HG03469 (cell line): ENCODE measurements around the gene TMEM187.

ENCODE experiments used
- ATAC-seq: cut with Tn5 transposase; IDR thresholded peaks from one replicate; pipeline ENCODE4 v1.9.1; 2021; ENCODE audit warnings: mild to moderate bottlenecking, moderate library complexity, moderate number of reproducible peaks; ENCODE audit not compliant: unreplicated experiment

TMEM187 gene

GRCh38 chrX:153953892-153954557 is 18.5 kb upstream of the TMEM187 start:
- no peak for ATAC-seq

GRCh38 chrX:153954558-153955227 is 17.9 kb upstream of the TMEM187 start:
- no peak for ATAC-seq

DNA sequence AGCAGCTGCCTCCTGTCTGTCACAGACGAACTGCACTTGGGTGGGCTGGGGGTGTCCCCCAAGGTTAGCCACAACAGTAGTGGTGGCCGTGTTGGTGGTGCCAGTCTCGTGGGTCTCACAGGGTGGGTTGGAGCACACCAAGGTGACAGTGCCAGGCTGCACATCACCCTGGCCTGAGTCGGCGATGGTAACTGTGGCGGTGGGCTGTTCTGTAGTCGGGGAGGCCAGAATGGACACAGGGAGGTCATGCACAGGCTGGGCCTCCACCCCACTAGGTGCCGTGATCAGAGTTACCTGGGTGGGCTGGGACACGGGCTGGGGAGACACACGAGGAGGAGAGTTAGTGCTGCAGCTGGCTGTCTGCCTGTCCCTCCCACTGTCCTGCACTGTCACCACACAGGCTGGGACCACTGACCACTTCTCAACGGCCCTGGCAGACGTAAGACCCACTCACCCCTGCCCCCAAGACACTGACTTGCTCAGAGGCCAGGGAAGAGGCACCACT is 17.3 kb upstream of the TMEM187 start:
- ATAC-seq: no peak

- no peak for ATAC-seq
Measured at GRCh38 chrX:153956044-153956907, 16.3 kb upstream of the TMEM187 start.

DNA sequence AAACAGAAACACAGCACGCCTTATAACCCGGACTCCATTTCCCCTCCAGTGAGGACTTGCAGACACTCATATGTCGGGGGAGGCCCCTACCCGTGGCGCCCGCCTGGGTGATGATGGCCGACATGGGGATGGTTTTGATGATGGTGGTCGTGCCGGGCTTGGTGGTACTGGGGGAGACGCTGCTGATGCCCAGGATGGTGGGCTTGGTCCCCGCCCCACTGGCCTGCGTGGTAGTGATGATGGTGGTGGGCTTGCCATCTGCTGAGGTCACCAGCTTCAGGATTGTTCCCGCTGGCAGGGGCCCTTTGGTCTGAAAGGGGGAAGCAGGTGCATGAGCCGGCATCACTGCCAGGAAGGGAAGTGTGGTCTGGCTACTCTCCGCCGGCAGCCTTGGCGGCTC is 15.3 kb upstream of the TMEM187 start:
- no peak for ATAC-seq

DNA sequence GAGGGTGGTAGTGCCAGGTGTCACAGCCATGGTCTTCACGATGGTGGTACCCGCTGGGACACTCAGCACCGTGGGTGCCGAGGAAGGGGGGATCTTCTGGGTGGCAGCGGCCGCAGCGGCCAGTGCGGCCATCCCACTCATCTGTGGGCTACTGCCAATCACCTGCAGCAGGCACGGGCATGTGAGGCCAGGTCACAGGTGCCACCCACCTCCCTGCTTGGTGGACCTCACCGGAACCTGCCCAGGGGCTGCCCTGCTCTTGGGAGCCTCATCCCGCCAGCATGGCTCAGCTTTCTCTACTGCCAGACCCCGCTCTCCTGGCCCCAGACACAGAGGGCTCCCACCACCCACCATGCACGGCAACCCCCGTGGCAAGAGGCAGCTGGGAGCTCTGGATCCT is 13.9 kb upstream of the TMEM187 start:
- ATAC-seq: no peak

DNA sequence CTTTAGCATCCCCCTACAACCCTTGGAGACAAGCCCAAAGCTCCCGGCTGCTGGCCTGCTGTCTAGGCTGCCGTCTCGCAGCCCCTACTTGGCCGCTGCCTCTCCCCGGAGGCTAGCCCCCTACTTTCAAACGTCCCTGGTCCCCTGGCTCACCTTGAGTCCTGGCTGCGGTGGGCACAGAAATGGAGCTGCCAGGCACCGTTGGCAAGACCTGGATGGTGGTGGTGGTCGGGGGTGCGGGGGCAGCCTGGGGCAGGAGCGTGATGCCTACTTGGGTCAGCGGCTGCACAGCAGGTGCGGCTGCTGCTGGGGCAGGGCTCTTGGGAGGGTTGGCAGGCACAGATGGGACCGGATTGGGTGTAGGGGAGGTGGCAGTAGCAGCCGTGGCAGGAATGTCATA is 12.9 kb upstream of the TMEM187 start:
- ATAC-seq: no peak

DNA sequence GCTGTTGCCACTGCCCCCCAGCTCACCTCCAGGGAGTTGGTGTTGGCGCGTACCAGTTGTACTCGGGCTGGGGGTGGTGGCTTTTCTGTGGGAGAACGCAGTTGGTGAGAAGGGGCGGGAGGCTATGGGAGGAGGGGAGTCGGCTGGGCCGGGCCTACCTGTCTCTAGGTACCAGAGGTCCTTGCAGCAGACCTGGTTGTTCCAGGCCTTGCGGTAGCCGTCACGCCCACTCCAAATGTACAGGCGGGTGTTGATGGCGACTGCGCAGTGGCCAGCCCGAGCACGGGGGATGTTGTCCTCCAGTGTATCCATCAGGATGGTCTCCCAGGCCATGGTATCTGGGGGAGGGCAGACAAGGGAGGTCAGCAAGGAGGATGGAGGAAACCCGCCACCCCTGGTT is 12.5 kb upstream of the TMEM187 start:
- ATAC-seq: no peak

DNA sequence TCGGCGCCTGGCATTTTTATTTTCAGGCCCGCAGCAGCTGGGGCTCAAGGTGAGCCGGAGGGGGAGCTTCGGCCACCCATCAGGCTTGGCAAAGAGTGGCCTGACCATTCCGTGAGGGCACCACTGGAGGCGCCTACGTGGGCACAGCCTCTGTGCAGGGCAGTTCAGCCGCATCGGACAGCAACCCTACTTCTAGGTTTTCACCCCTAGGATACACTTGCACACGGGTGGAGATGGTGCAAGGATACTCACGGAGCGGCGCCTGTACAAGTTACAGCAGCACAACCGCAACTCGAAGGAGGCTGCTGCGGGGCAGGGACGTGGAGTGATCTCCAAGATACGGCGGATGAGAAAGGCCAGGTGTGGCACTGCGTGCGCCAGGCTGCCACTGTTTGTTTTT is 11.8 kb upstream of the TMEM187 start:
- ATAC-seq: no peak

DNA sequence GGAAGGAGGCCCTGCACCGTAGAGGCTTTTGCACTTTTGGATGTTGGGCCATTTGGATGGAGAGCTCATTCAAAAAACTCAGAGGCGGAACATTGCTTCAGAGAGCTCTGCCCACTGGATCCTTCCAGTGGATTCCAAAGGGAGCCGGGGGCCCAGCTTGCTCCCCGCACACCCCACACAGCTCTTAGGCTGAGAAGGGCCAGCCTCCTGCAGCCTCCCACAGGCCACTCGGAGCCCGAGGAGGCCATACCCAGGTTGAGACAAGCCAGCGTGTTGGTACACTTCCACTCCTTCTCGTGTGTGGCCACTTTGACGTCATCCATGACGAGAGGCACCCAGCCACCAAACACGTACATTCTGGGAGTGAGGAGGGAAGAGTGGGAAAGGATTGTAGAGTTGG is 11.3 kb upstream of the TMEM187 start:
- ATAC-seq: no peak

GRCh38 chrX:153963546-153963945 is 9.0 kb upstream of the TMEM187 start:
- ATAC-seq: no peak

GRCh38 chrX:153964105-153964504 is 8.4 kb upstream of the TMEM187 start:
- no peak for ATAC-seq

GRCh38 chrX:153965406-153965805 is 7.1 kb upstream of the TMEM187 start:
- ATAC-seq: no peak

- ATAC-seq: no peak
Measured at GRCh38 chrX:153966283-153966688, 6.3 kb upstream of the TMEM187 start.

DNA sequence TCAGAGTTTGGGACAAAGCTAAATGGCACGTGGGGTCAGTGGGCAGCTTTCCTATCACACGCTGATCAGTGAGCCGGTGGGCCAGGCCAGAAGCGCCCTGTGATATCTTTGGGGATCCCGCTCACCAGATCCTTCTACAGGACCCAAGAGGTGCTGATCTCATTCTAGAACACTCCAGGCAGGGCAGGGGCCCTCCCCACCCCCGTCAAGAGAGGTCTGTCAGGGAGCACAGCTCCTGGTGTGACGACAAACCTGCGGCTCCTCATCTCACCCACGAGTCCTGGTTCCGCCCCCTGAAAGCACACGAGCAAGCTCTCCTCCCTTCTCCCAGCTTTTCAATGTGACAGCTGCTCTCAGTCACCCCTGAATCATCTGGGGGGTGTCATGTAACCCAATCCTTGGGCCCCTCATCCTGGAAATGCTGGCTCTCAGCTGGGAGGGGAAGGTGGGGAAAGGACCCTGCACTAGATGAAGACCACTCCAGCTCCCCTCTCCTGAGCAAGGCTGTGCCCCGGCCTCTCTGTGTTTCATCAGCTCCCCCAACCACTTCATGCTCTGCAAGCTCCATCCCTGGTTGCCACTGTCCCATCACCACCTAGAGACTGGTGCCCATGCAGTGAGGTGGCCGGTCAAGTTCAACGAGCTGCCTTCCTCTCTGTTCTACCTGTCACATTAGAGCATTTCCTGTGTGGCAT is 5.6 kb upstream of the TMEM187 start:
- ATAC-seq: no peak

- ATAC-seq: no peak
Measured at GRCh38 chrX:153967536-153968224, 4.9 kb upstream of the TMEM187 start.

- no peak for ATAC-seq
Measured at GRCh38 chrX:153968255-153968654, 4.3 kb upstream of the TMEM187 start.

DNA sequence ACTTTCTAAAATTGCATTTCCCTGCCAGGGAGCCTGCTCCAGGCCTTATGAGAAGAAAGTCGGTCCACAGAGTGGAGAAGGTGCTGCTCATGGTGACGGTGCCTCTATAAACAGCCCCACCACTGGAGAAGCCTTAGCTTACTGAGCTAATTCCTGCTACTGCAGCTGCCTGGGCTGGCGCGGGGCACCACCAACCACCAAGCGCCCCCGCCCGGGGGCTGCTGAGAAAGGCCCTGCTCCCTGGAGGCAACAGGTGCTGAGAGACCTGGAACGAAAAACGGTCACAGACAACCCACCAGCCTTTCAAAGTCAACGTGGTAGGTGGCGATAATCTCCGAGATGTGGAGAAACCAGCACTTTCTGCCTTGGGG is 3.8 kb upstream of the TMEM187 start:
- ATAC-seq: no peak

- no peak for ATAC-seq
Measured at GRCh38 chrX:153969125-153969903, 3.2 kb upstream of the TMEM187 start.

DNA sequence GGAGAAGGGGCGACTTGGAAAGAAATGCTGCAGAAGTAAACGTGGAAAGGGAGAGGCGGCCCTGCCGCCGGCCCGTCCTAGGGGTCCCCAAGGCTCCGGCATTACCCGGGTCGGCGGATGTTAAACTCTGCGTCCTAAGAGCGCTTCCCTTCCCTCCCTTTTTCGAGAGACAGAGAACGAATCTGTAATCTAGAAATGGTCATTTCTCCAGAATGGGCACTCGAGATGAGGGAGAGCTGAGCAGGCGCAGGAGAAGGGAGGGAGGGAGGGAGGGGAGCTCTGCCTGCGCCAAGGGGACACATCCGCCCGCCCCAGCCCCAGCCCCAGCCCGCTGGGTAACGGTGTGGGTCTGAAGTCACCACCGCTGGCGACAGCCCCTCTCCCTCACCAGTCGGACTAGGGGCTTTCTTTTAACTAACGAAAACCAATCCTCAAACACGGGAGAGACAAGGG is 2.6 kb upstream of the TMEM187 start:
- no peak for ATAC-seq
